ENCODE data around the gene CDCA7L.
"Not testable (repeated sequence)": the region's sequence is repeated elsewhere in the genome, so short reads cannot be mapped to it uniquely, and the experiment has no call there.

The CDCA7L gene

GRCh38 chr7:21934808-21935207 is 10.9 kb downstream of the CDCA7L start:
- TF ChIP-seq EZH2phosphoT487 (conservative IDR thresholded peaks at IDR 0.05; ENCODE audit: low read length) (no peak), CTCF (IDR thresholded peaks at IDR 0.05; ENCODE audit: insufficient read depth, low read length, poor library complexity, severe bottlenecking) (no peak)
- no peaks in the 10 kb centered on the region for H3K9me2 ChIP-seq (replicated peaks; ENCODE audit: insufficient read depth, low read length)
- no peak overlapping the region for H2AFZ ChIP-seq (ENCODE audit: low read depth, low read length, severe bottlenecking)
- H3F3A ChIP-seq (ENCODE audit: insufficient read depth): no peaks in the 10 kb centered on the region
- H3K27me3 ChIP-seq (ENCODE audit: low read length): no peaks in the 10 kb centered on the region
- no peaks in the 10 kb centered on the region for H3K9me3 ChIP-seq (ENCODE audit: insufficient read depth, low read length)
- no peak overlapping the region for H3K4me3 ChIP-seq (ENCODE audit: insufficient read depth, low read length, poor library complexity, severe bottlenecking)
- peaks cover 97% of the 10 kb centered on the region for H3K79me2 ChIP-seq (ENCODE audit: insufficient read depth, low read length)
- H3K36me3 ChIP-seq (ENCODE audit: low read length): peaks cover 36% of the 10 kb centered on the region
- no peak overlapping the region for H3K9ac ChIP-seq (ENCODE audit: low read length)
- H3K4me2 ChIP-seq (ENCODE audit: low read depth, low read length, poor library complexity, severe bottlenecking): peak overlapping the region; percentile 13
- H4K20me1 ChIP-seq (ENCODE audit: low read depth, low read length): peaks cover 14% of the 10 kb centered on the region; the same call in 1 of the 2 replicates
- no peak overlapping the region for H3K27ac ChIP-seq (ENCODE audit: low read depth, low read length)

- H3K4me2 ChIP-seq (ENCODE audit: low read depth, low read length, poor library complexity, severe bottlenecking); H3F3A ChIP-seq (ENCODE audit: insufficient read depth); H3K9me2 ChIP-seq (replicated peaks; ENCODE audit: insufficient read depth, low read length); H3K27me3 ChIP-seq (ENCODE audit: low read length); H3K9ac ChIP-seq (ENCODE audit: low read length); H2AFZ ChIP-seq (ENCODE audit: low read depth, low read length, severe bottlenecking); H3K4me3 ChIP-seq (ENCODE audit: insufficient read depth, low read length, poor library complexity, severe bottlenecking); H3K9me3 ChIP-seq (ENCODE audit: insufficient read depth, low read length); H3K27ac ChIP-seq (ENCODE audit: low read depth, low read length): not testable (repeated sequence)
- H3K79me2 ChIP-seq (ENCODE audit: insufficient read depth, low read length): peaks cover 93% of the 10 kb centered on the region
- peaks cover 14% of the 10 kb centered on the region; the same call in 1 of the 2 replicates for H4K20me1 ChIP-seq (ENCODE audit: low read depth, low read length)
- peaks cover 34% of the 10 kb centered on the region for H3K36me3 ChIP-seq (ENCODE audit: low read length)
Observed at GRCh38 chr7:21933293-21933692, 12.4 kb downstream of the CDCA7L start.

- H3K79me2 ChIP-seq (ENCODE audit: insufficient read depth, low read length): peaks cover 91% of the 10 kb centered on the region
- H3K4me3 ChIP-seq (ENCODE audit: insufficient read depth, low read length, poor library complexity, severe bottlenecking): no peak overlapping the region
- H4K20me1 ChIP-seq (ENCODE audit: low read depth, low read length): peaks cover 18% of the 10 kb centered on the region
- no peaks in the 10 kb centered on the region for H3K9me2 ChIP-seq (replicated peaks; ENCODE audit: insufficient read depth, low read length)
- no peaks in the 10 kb centered on the region for H3K27me3 ChIP-seq (ENCODE audit: low read length)
- no peaks in the 10 kb centered on the region for H3F3A ChIP-seq (ENCODE audit: insufficient read depth)
- H2AFZ ChIP-seq (ENCODE audit: low read depth, low read length, severe bottlenecking): no peak overlapping the region
- H3K4me2 ChIP-seq (ENCODE audit: low read depth, low read length, poor library complexity, severe bottlenecking): no peak overlapping the region
- H3K9ac ChIP-seq (ENCODE audit: low read length): no peak overlapping the region
- H3K36me3 ChIP-seq (ENCODE audit: low read length): no peaks in the 10 kb centered on the region
- no peaks in the 10 kb centered on the region for H3K9me3 ChIP-seq (ENCODE audit: insufficient read depth, low read length)
- H3K27ac ChIP-seq (ENCODE audit: low read depth, low read length): no peak overlapping the region
- TF ChIP-seq CTCF (IDR thresholded peaks at IDR 0.05; ENCODE audit: insufficient read depth, low read length, poor library complexity, severe bottlenecking) (no peak), EZH2phosphoT487 (conservative IDR thresholded peaks at IDR 0.05; ENCODE audit: low read length) (no peak)
Observed at GRCh38 chr7:21927693-21928092, 18.0 kb downstream of the CDCA7L start.

- Histone ChIP-seq H3K27me3 (ENCODE audit: low read length) (no peaks in the 10 kb centered on the region), H3K9me2 (replicated peaks; ENCODE audit: insufficient read depth, low read length) (no peaks in the 10 kb centered on the region), H3K4me2 (ENCODE audit: low read depth, low read length, poor library complexity, severe bottlenecking) (no peak overlapping the region), H3K36me3 (ENCODE audit: low read length) (no peaks in the 10 kb centered on the region), H3K4me3 (ENCODE audit: insufficient read depth, low read length, poor library complexity, severe bottlenecking) (no peak overlapping the region), H3K9me3 (ENCODE audit: insufficient read depth, low read length) (no peaks in the 10 kb centered on the region), H3K79me2 (ENCODE audit: insufficient read depth, low read length) (peaks cover 91% of the 10 kb centered on the region), H3K9ac (ENCODE audit: low read length) (no peak overlapping the region), H3F3A (ENCODE audit: insufficient read depth) (no peaks in the 10 kb centered on the region), H4K20me1 (ENCODE audit: low read depth, low read length) (peaks cover 31% of the 10 kb centered on the region), H2AFZ (ENCODE audit: low read depth, low read length, severe bottlenecking) (no peak overlapping the region), H3K27ac (ENCODE audit: low read depth, low read length) (no peak overlapping the region)
- TF ChIP-seq EZH2phosphoT487 (conservative IDR thresholded peaks at IDR 0.05; ENCODE audit: low read length) (no peak), CTCF (IDR thresholded peaks at IDR 0.05; ENCODE audit: insufficient read depth, low read length, poor library complexity, severe bottlenecking) (no peak)
Observed at GRCh38 chr7:21926448-21926847, 19.3 kb downstream of the CDCA7L start.
